ENCODE data around the gene PAFAH1B1.

The PAFAH1B1 gene

GRCh38 chr17:2687074-2687418 is 93.6 kb downstream of the PAFAH1B1 start:
- no peak for TF ChIP-seq EZH2phosphoT487 (IDR thresholded peaks at IDR 0.05; ENCODE audit: low read depth)
- TF ChIP-seq, protein P1, sequence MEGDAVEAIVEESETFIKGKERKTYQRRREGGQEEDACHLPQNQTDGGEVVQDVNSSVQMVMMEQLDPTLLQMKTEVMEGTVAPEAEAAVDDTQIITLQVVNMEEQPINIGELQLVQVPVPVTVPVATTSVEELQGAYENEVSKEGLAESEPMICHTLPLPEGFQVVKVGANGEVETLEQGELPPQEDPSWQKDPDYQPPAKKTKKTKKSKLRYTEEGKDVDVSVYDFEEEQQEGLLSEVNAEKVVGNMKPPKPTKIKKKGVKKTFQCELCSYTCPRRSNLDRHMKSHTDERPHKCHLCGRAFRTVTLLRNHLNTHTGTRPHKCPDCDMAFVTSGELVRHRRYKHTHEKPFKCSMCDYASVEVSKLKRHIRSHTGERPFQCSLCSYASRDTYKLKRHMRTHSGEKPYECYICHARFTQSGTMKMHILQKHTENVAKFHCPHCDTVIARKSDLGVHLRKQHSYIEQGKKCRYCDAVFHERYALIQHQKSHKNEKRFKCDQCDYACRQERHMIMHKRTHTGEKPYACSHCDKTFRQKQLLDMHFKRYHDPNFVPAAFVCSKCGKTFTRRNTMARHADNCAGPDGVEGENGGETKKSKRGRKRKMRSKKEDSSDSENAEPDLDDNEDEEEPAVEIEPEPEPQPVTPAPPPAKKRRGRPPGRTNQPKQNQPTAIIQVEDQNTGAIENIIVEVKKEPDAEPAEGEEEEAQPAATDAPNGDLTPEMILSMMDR (IDR thresholded peaks at IDR 0.05; ENCODE audit: low read depth, low read length), result no peak
- no peak overlapping the region for H3K9ac ChIP-seq (ENCODE audit: low read length)
- H3K36me3 ChIP-seq (replicated peaks; ENCODE audit: low read depth, low read length), result peaks cover 20% of the 10 kb centered on the region
- no peaks in the 10 kb centered on the region for H3K27me3 ChIP-seq (ENCODE audit: low read depth, low read length)
- H2AFZ ChIP-seq (ENCODE audit: low read depth, low read length), result no peak overlapping the region
- H3K4me2 ChIP-seq (ENCODE audit: low read length), result no peak overlapping the region
- no peaks in the 10 kb centered on the region for H4K20me1 ChIP-seq (ENCODE audit: insufficient read depth, low read length)
- H3K4me1 ChIP-seq (ENCODE audit: low read length), result no peaks in the 10 kb centered on the region
- no peaks in the 10 kb centered on the region for H3K9me3 ChIP-seq (ENCODE audit: insufficient read depth, low read length)
- H3K27ac ChIP-seq (ENCODE audit: low read length), result no peak overlapping the region
- no peak overlapping the region for H3K4me3 ChIP-seq (ENCODE audit: low read length)
- no peaks in the 10 kb centered on the region for H3K79me2 ChIP-seq (ENCODE audit: low read length)

- Histone ChIP-seq H4K20me1 (ENCODE audit: insufficient read depth, low read length) (no peaks in the 10 kb centered on the region), H3K9ac (ENCODE audit: low read length) (no peak overlapping the region)
Observed at GRCh38 chr17:2688351-2689342, 95.2 kb downstream of the PAFAH1B1 start.

DNA sequence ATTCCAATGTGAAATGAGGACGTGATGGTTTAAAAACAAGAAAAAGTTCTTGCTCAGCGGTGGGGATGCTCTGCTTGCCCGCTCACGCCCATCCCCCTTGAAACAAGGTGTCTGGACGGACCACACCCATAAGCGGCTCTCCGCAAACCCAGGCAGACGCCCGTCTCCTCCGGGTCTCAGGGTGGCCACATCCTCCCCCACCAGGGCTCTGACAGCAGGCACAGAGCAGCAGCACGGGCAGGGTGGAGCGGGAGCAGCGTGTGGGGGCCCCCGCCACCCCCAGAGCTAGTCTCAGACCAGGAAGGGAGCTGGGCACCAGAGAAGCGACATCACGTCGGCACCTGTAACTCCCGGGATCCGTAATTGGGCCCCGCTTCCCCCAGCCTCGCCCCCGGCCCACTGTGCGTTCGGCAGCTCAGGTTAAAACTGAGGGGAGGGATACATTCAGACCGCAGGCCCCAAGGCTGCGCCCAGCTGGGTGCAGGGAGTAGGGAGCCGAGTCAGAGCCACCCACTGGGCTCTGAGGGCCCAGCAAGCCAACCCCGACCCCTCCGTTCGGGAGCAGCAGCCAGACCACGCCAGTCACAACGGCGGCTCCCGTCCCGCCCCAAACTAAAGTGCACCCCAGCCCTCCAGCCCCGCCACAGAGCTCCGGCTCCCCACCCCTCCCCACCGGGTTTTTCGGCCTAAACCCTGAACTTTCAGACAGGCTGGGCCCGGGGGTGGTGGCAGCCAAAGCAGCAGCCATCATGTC is 96.1 kb downstream of the PAFAH1B1 start:
- Histone ChIP-seq H3K9me3 (ENCODE audit: insufficient read depth, low read length) (no peaks in the 10 kb centered on the region), H3K36me3 (replicated peaks; ENCODE audit: low read depth, low read length) (peaks cover 5% of the 10 kb centered on the region), H3K27ac (ENCODE audit: low read length) (no peak overlapping the region), H3K79me2 (ENCODE audit: low read length) (no peaks in the 10 kb centered on the region), H3K4me1 (ENCODE audit: low read length) (no peaks in the 10 kb centered on the region), H4K20me1 (ENCODE audit: insufficient read depth, low read length) (no peaks in the 10 kb centered on the region), H3K4me3 (ENCODE audit: low read length) (no peak overlapping the region), H3K27me3 (ENCODE audit: low read depth, low read length) (no peaks in the 10 kb centered on the region), H2AFZ (ENCODE audit: low read depth, low read length) (no peak overlapping the region), H3K9ac (ENCODE audit: low read length) (no peak overlapping the region), H3K4me2 (ENCODE audit: low read length) (no peak overlapping the region)
- TF ChIP-seq, protein P1 (IDR thresholded peaks at IDR 0.05; ENCODE audit: low read depth, low read length), result no peak
- TF ChIP-seq EZH2phosphoT487 (IDR thresholded peaks at IDR 0.05; ENCODE audit: low read depth), result no peak

More at GRCh38 chr17:2688351-2689342, 95.2 kb downstream of the PAFAH1B1 start:
- Histone ChIP-seq H3K4me2 (ENCODE audit: low read length) (no peak overlapping the region), H3K4me3 (ENCODE audit: low read length) (no peak overlapping the region), H3K27me3 (ENCODE audit: low read depth, low read length) (no peaks in the 10 kb centered on the region), H3K27ac (ENCODE audit: low read length) (no peak overlapping the region), H3K36me3 (replicated peaks; ENCODE audit: low read depth, low read length) (peaks cover 5% of the 10 kb centered on the region), H2AFZ (ENCODE audit: low read depth, low read length) (no peak overlapping the region), H3K9me3 (ENCODE audit: insufficient read depth, low read length) (no peaks in the 10 kb centered on the region), H3K4me1 (ENCODE audit: low read length) (no peaks in the 10 kb centered on the region), H3K79me2 (ENCODE audit: low read length) (no peaks in the 10 kb centered on the region)
- TF ChIP-seq, protein P1 (IDR thresholded peaks at IDR 0.05; ENCODE audit: low read depth, low read length), result no peak
- no peak for TF ChIP-seq EZH2phosphoT487 (IDR thresholded peaks at IDR 0.05; ENCODE audit: low read depth)

Data from OCI-LY3 (cell line).